DOHH2 (cell line): Measurements from ENCODE around the gene AGBL1.

Source experiments
- H3F3A ChIP-seq: fragments of 200-600 bp; sonication (generic), shearing (Covaris generic); 2 replicates; pipeline ENCODE4 v1.6.0; 2016; ENCODE audit warnings: antibody characterized with exemption, mild to moderate bottlenecking; ENCODE audit not compliant: control insufficient read depth, insufficient read depth
- H3K27ac ChIP-seq: fragments of 200-600 bp; sonication (generic); 2 replicates; pipeline ENCODE4 v1.5.1; 2014; ENCODE audit warnings: low read depth, mild to moderate bottlenecking, low read length, moderate library complexity
- H3K27me3 ChIP-seq: fragments of 200-600 bp; sonication (generic); 2 replicates; pipeline ENCODE4 v1.6.1; 2014; ENCODE audit warnings: mild to moderate bottlenecking, low read length, mixed read lengths; ENCODE audit not compliant: control insufficient read depth
- H3K36me3 ChIP-seq: fragments of 200-600 bp; sonication (generic); 2 replicates; pipeline ENCODE4 v1.6.1; 2014; ENCODE audit warnings: mild to moderate bottlenecking, low read length, moderate library complexity, mixed read lengths; ENCODE audit not compliant: control insufficient read depth
- H3K4me1 ChIP-seq: fragments of 200-600 bp; sonication (generic); 2 replicates; pipeline ENCODE4 v1.6.1; 2014; ENCODE audit warnings: mild to moderate bottlenecking, low read length, mixed read lengths; ENCODE audit not compliant: control insufficient read depth
- H3K4me2 ChIP-seq: fragments of 200-600 bp; sonication (generic); 2 replicates; pipeline ENCODE4 v1.6.0; 2014; ENCODE audit warnings: mild to moderate bottlenecking, low read length, moderate library complexity
- H3K4me3 ChIP-seq: fragments of 200-600 bp; sonication (generic); 2 replicates; pipeline ENCODE4 v1.5.1; 2014; ENCODE audit warnings: mild to moderate bottlenecking, low read length, mixed read lengths
- H3K79me2 ChIP-seq: fragments of 200-600 bp; sonication (generic); 2 replicates; pipeline ENCODE4 v1.6.1; 2014; ENCODE audit warnings: mild to moderate bottlenecking, low read length, mixed read lengths; ENCODE audit not compliant: control insufficient read depth
- H3K9me2 ChIP-seq: fragments of 200-600 bp; sonication (generic); replicated peaks from 2 replicates; pipeline ENCODE4 v1.6.1; 2014; ENCODE audit warnings: mild to moderate bottlenecking, low read length, mixed read lengths; ENCODE audit not compliant: control insufficient read depth
- H3K9me3 ChIP-seq: fragments of 200-600 bp; sonication (generic); 2 replicates; pipeline ENCODE4 v1.6.1; 2014; ENCODE audit warnings: antibody characterized with exemption, low read length, mixed read lengths; ENCODE audit not compliant: control insufficient read depth, insufficient read depth
- H4K20me1 ChIP-seq: fragments of 200-600 bp; sonication (generic); 2 replicates; pipeline ENCODE4 v1.6.0; 2014; ENCODE audit warnings: low read depth, mild to moderate bottlenecking, antibody characterized with exemption, low read length, moderate library complexity; ENCODE audit not compliant: control insufficient read depth, insufficient read depth
- EZH2phosphoT487 ChIP-seq: fragments of 200-600 bp; sonication (generic); IDR thresholded peaks from 2 replicates; pipeline ENCODE4 v1.6.1; 2017; ENCODE audit warnings: borderline replicate concordance, mild to moderate bottlenecking, antibody characterized with exemption, low read length, moderate library complexity, mixed read lengths
- TF ChIP-seq, protein P1 (sequence below): fragments of 200-600 bp; sonication (generic); IDR thresholded peaks from one replicate; pipeline ENCODE4 v1.5.1; 2014; ENCODE audit warnings: antibody characterized with exemption, mild to moderate bottlenecking, low read depth, low read length; ENCODE audit not compliant: poor library complexity, severe bottlenecking

AGBL1 gene

DNA sequence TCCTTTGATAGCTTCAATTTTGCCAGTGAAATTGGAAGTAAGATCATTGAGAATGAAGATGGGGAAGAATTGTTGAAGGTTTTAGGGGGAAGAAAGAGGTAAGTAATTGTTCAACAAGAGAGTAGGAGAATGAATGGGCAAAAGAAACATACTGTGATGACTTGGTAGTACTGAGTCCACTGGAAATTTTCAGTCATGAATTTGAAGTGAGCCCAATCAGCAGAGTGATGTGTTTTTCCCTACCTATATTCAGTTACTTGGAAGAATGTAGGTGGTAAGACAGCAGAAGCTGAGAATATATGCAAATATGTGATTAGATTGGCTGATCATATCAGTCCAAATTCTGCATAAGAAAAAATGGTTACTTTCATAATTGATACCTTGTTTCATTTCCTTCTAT is 569.6 kb downstream of the AGBL1 start:
- no peak for TF ChIP-seq EZH2phosphoT487
- TF ChIP-seq, protein P1, sequence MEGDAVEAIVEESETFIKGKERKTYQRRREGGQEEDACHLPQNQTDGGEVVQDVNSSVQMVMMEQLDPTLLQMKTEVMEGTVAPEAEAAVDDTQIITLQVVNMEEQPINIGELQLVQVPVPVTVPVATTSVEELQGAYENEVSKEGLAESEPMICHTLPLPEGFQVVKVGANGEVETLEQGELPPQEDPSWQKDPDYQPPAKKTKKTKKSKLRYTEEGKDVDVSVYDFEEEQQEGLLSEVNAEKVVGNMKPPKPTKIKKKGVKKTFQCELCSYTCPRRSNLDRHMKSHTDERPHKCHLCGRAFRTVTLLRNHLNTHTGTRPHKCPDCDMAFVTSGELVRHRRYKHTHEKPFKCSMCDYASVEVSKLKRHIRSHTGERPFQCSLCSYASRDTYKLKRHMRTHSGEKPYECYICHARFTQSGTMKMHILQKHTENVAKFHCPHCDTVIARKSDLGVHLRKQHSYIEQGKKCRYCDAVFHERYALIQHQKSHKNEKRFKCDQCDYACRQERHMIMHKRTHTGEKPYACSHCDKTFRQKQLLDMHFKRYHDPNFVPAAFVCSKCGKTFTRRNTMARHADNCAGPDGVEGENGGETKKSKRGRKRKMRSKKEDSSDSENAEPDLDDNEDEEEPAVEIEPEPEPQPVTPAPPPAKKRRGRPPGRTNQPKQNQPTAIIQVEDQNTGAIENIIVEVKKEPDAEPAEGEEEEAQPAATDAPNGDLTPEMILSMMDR = no peak
- H3K9me3 ChIP-seq = no peaks in the 10 kb centered on the region
- H3K4me1 ChIP-seq = no peaks in the 10 kb centered on the region

GRCh38 chr15:86650094-86650493 is 570.4 kb downstream of the AGBL1 start:
- no peaks in the 10 kb centered on the region for H3K4me1 ChIP-seq
- H4K20me1 ChIP-seq = no peaks in the 10 kb centered on the region
- H3K9me2 ChIP-seq = no peaks in the 10 kb centered on the region
- no peaks in the 10 kb centered on the region for H3K36me3 ChIP-seq
- H3K4me3 ChIP-seq = no peak overlapping the region
- H3K79me2 ChIP-seq = no peaks in the 10 kb centered on the region
- no peaks in the 10 kb centered on the region for H3K27me3 ChIP-seq
- H3K9me3 ChIP-seq = no peaks in the 10 kb centered on the region
- no peaks in the 10 kb centered on the region for H3F3A ChIP-seq
- H3K4me2 ChIP-seq = no peak overlapping the region; the same call in 1 of the 2 replicates
- no peak overlapping the region for H3K27ac ChIP-seq
- TF ChIP-seq, protein P1 = no peak
- no peak for TF ChIP-seq EZH2phosphoT487

More for the DNA sequence above, 569.6 kb downstream of the AGBL1 start:
- Histone ChIP-seq H3K79me2 (no peaks in the 10 kb centered on the region), H4K20me1 (no peaks in the 10 kb centered on the region), H3K4me3 (no peak overlapping the region), H3K9me2 (no peaks in the 10 kb centered on the region), H3K4me2 (no peak overlapping the region), H3K27ac (no peak overlapping the region), H3K27me3 (no peaks in the 10 kb centered on the region), H3F3A (no peaks in the 10 kb centered on the region), H3K36me3 (no peaks in the 10 kb centered on the region)

DNA sequence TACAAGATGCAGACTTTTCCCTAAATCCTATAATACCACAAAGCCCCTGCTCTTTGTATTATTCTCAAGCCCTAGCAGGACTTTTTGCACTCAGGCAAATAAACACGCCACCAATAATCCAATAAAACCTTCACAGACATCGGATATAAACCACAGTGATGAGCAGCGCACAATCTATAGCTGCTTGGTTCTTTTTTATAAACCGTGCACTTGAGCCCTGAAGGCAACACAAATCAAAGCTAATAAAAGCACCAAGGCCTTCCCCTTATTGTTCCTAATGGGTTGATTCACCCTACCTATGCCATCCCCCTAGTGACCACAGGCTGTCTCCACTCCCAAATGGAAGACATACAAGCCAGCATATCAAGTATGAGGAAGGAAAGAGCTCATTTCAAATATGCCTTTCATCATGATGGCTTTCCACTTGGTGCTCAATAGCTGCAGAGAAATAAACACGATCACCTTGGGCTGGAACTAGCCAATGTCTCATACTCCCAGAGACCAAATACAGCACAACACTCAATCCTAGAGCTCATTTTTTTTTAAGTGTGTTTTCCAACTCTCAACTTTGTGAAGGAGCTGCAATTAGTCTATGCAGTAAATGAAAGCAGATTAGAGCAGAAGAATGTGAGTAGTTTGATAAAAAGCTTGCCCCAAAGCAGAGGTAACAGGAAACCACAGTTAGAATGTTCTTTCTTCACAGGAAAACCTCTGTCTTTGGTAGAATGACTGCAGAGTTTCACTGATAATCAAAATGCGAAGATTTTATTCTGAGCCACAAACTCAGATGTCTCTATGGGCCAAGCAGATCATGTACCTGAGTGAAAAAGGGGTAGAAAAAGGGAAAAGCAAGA is 573.9 kb downstream of the AGBL1 start:
- Histone ChIP-seq H3K27me3 (no peaks in the 10 kb centered on the region), H3K36me3 (no peaks in the 10 kb centered on the region), H3K79me2 (no peaks in the 10 kb centered on the region), H3F3A (no peaks in the 10 kb centered on the region), H3K9me3 (no peaks in the 10 kb centered on the region), H3K4me1 (no peaks in the 10 kb centered on the region), H3K4me3 (no peak overlapping the region), H3K4me2 (no peak overlapping the region), H3K9me2 (no peaks in the 10 kb centered on the region), H4K20me1 (no peaks in the 10 kb centered on the region), H3K27ac (no peak overlapping the region)
- no peak for TF ChIP-seq EZH2phosphoT487
- TF ChIP-seq, protein P1 = no peak
